Fibroblast of skin of scalp (primary cell): ENCODE results near the gene FHOD3.
"Not testable (repeated sequence)": the region's sequence is repeated elsewhere in the genome, so short reads cannot be mapped to it uniquely, and the experiment has no call there.

Source experiments
- DNase-seq: peaks from one replicate; pipeline ENCODE4 v3.0.0-alpha.2; 2013

Gene FHOD3

GRCh38 chr18:36717422-36718110 lies 420.1 kb downstream of the FHOD3 start:
- DNase-seq, result no peak

GRCh38 chr18:36718705-36719328 lies 421.3 kb downstream of the FHOD3 start:
- DNase-seq, result no peak

- DNase-seq, result no peak
These were observed 422.1 kb downstream of the FHOD3 start for GRCh38 chr18:36719630-36720029.

GRCh38 chr18:36721351-36721750 lies 423.8 kb downstream of the FHOD3 start:
- not testable (repeated sequence) for DNase-seq

- DNase-seq, result no peak
These were observed 426.7 kb downstream of the FHOD3 start for GRCh38 chr18:36724169-36724568.

- no peak for DNase-seq
These were observed 427.1 kb downstream of the FHOD3 start for GRCh38 chr18:36724591-36725001.

GRCh38 chr18:36728345-36728744 lies 430.8 kb downstream of the FHOD3 start:
- DNase-seq, result no peak

- no peak for DNase-seq
These were observed 431.7 kb downstream of the FHOD3 start for GRCh38 chr18:36729197-36729596.

GRCh38 chr18:36732264-36732663 lies 434.8 kb downstream of the FHOD3 start:
- DNase-seq, result no peak

GRCh38 chr18:36733150-36733549 lies 435.6 kb downstream of the FHOD3 start:
- no peak for DNase-seq

GRCh38 chr18:36734596-36734995 lies 437.1 kb downstream of the FHOD3 start:
- no peak for DNase-seq

GRCh38 chr18:36735130-36735529 lies 437.6 kb downstream of the FHOD3 start:
- no peak for DNase-seq

- no peak for DNase-seq
These were observed 438.6 kb downstream of the FHOD3 start for GRCh38 chr18:36736094-36736493.

GRCh38 chr18:36737316-36737715 lies 439.8 kb downstream of the FHOD3 start:
- no peak for DNase-seq

- DNase-seq, result peak; percentile 25
These were observed 446.9 kb downstream of the FHOD3 start for GRCh38 chr18:36744261-36744876.

GRCh38 chr18:36745219-36745975 lies 447.9 kb downstream of the FHOD3 start:
- DNase-seq, result no peak

- peak; percentile 22 for DNase-seq
These were observed 455.7 kb downstream of the FHOD3 start for GRCh38 chr18:36752929-36753865.

GRCh38 chr18:36756242-36756641 lies 458.7 kb downstream of the FHOD3 start:
- peak; percentile 83 for DNase-seq

GRCh38 chr18:36757081-36757480 lies 459.6 kb downstream of the FHOD3 start:
- peak; percentile 74 for DNase-seq

GRCh38 chr18:36757991-36758390 lies 460.5 kb downstream of the FHOD3 start:
- peak; percentile 57 for DNase-seq

- DNase-seq, result no peak
These were observed 461.1 kb downstream of the FHOD3 start for GRCh38 chr18:36758623-36759022.

- DNase-seq, result no peak
These were observed 461.8 kb downstream of the FHOD3 start for GRCh38 chr18:36759167-36759776.
